GM19468 (cell line): Measurements from ENCODE around the gene TM9SF3.

Experiments
- ATAC-seq: cut with Tn5 transposase; IDR thresholded peaks from one replicate; pipeline ENCODE4 v1.9.1; 2021; ENCODE audit warnings: mild to moderate bottlenecking, moderate library complexity, moderate number of reproducible peaks; ENCODE audit not compliant: unreplicated experiment; ENCODE audit errors: extremely low read depth

Gene TM9SF3

DNA sequence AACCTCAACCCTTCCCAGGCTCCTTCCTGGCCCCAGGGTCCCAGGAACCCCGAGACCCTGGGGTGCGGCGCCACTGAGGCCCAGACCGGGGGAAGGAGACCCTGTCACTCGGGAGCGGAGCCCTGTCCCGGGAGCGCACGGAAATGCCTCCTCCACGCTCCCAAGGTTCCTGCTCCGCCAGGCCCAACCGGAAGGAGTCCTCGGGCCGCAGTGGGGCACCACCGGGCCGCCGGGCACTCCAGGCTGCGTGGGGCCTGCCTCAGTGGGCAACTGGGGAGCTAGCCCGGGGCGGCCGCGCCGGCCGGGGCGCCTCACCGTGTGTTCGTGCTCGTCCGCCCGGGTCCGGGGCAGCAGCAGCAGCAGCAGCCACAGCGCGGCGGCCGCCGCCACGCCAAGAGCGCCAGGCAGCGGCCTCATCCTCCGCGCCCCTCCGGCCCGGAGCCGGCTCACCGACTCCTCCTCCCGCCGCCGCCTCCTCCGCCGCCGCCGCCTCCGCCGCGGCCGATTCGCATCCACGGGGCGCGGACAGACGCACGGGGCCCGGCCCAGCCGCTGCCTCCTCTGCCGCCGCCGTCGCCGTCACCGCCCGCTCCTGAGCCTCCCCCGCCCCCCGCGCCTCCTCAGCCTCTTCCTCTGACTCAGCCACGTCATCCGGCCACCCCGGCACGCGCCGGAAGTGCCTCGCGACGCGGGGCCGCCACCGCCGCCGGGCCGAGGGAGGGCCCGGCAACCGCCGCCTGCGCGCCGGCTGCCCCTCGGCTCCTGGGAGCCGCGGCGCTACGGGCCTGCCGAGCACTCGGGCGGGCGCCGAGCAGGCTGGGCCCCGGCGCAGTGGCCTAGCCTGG is at the start of gene TM9SF3:
TSS of gene TM9SF3 (minus strand) at position 594 of the 845 bp plus-strand sequence. CDS start at position 417, 177 bp downstream.
- peak; percentile 50 for ATAC-seq

DNA sequence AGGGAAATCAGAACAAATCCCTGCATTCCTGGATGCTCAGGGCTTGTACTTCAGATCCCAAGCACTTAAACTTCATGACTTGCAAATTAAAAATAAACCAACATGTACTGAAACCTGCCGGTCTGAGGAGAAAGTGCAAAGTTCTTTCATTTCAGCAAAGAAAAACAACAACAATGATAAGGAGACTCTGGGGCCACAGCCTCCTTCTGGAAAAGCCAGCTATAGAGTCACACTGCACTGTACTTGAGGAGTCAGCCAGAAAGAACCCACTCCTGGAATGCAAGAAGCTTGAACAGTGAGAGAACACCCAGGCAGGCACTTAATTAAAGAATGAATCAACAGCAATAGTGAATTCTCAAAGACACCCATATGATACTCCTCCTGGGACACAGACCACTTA is 49.7 kb upstream of the TM9SF3 start:
- no peak for ATAC-seq

GRCh38 chr10:96632974-96633710 is 46.3 kb upstream of the TM9SF3 start:
- ATAC-seq, result no peak

DNA sequence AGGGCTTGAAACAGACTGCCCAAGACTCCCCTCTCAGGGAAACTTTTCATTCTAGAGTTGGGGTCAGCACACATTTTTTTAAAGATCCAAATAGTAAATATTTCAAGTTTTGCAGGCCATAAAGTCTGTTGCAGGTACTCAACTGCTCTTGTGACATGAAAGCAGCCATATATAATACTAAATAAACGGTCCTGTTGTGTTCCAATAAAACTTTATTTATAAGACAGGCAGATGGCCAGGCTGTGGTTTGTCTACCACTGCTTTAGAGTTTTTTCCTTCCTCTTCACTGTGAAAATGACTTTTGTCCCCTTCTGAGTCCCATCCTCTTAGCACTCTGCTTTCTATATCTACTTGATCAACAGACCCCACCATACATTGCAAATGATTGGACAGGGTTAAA is 40.5 kb upstream of the TM9SF3 start:
- ATAC-seq, result no peak

GRCh38 chr10:96626795-96627194 is 40.0 kb upstream of the TM9SF3 start:
- ATAC-seq, result no peak

GRCh38 chr10:96625173-96625572 is 38.4 kb upstream of the TM9SF3 start:
- no peak for ATAC-seq

GRCh38 chr10:96622013-96622787 is 35.4 kb upstream of the TM9SF3 start:
- no peak for ATAC-seq

GRCh38 chr10:96619796-96620773 is 33.3 kb upstream of the TM9SF3 start:
- ATAC-seq, result no peak

- no peak for ATAC-seq
Observed at GRCh38 chr10:96619120-96619519, 32.3 kb upstream of the TM9SF3 start.

GRCh38 chr10:96618653-96619052 is 31.8 kb upstream of the TM9SF3 start:
- ATAC-seq, result no peak

GRCh38 chr10:96616961-96617360 is 30.1 kb upstream of the TM9SF3 start:
- no peak for ATAC-seq

DNA sequence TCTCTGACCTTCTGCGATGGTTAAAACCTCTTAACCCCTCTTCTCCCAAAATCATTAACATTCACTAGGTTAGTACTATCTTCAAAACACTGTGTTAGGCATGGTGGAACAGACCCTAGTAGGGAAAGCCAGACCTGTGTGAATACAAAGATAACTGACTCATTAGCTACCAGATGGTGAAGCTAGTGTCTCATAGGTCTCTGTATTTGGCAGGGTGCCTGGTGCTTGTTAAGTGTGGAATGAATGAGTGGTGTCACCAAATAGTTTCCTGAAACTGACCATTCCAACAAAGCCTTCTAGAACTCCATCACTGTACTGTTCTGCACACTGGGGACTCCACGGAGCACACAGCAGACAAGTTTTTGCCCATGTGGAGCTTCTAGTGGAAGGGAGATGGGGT is 27.7 kb upstream of the TM9SF3 start:
- no peak for ATAC-seq

GRCh38 chr10:96613576-96613975 is 26.8 kb upstream of the TM9SF3 start:
- ATAC-seq, result no peak

GRCh38 chr10:96612055-96612830 is 25.4 kb upstream of the TM9SF3 start:
- ATAC-seq, result no peak

DNA sequence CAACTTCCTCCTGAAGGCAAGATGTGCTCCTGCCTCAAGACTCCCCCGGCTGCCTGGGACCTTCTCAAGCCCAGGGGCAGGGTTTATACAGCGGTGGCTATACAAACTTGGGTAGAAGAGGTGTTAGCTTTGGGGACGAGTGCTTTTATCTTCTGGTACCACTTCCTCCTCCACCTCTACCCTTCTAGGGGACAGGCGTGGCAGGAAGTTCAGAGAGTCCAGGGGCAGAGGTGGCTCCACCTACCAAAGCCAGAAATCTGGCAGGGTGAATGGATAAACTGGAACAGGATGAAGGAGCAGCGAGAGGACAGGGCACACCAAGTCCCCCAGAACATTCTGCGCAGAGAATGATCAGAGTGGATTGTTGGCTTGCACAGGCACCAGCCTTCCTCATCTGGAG is 24.0 kb upstream of the TM9SF3 start:
- no peak for ATAC-seq

DNA sequence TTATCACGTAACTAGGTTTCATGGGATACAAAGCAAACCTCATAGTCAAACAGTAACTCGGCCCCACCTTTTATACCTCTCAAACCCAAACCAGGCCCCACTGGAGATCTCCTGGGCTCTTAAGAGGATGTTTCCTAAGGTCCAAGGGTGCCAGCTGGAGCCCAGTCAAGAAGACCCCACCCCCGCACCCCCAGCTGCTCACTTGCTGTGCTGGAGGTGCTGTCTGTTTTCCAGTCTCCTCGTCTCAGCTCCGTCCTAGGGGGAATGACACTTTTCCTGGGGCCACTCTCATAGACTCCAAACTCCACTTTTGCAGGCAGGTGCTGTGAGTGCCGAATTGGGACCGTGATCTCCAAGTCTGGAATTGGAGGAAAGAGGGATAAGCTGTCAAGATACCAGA is 22.7 kb upstream of the TM9SF3 start:
- ATAC-seq, result no peak

DNA sequence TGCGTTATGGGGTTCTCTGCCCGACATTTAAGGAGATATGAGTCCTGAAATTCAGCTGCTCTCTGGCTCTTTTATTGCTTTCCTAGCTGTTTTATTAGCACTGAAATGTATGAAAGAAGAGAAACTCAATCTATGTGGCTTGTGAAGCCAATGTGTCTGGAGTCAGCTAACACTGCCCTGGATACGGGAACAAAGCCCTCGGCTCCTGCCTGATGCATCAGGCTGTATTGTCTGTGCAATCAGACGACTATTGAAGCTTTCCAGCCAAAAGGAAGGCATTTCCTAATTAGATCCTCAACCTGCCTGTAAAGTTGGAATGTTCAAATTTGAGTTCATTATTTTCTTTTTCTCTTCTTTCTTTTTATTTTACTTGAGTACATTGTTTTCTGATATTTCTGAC is 22.0 kb upstream of the TM9SF3 start:
- no peak for ATAC-seq

- ATAC-seq, result no peak
Observed at GRCh38 chr10:96608262-96608661, 21.4 kb upstream of the TM9SF3 start.

DNA sequence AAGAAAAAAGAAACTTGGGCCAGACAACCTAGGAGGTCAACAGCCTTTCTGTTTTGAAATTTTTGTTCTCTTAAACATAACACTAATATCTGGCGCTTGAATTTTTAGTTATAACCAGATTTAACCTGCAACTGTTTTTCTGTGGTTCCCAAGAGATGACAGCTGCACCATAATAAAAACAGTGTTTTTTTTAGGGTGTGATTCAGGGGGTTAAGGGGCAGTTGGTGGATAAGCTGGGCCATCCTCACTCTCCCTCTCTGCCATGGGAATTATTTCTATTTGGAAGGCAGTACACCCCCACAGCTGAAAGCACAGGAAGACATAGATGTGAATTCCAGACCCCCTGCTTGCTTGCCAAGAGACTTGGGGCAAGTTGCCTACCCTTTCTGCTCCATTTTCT is 20.1 kb upstream of the TM9SF3 start:
- ATAC-seq, result no peak
